ENCODE results near the gene CDKAL1. TPM values are rescaled to one million over a fixed set of nuclear protein-coding genes. Genes with fewer than 3 reads are reported as not detected.

Gene CDKAL1
- total RNA-seq, 1 donor from 2014 or later = 34.3 TPM

DNA sequence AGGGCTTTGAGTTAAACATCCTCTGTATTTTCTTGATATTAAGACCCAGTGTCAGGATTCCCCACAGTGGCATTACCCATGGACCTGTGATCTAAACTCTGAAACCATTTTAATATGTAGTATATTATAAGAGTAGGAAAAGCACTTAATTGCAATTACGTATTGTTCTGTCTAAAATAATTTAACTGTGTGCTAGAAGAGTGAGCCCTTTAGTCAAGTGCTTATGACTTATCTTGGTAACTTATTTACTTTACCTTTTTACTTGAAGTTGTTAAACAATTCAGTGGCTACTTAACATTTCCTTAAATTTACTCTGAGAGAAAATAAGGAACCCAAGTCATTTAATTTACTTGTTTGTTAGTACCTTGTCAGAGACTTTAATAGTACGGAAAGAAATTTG is 173.6 kb downstream of the CDKAL1 start:
- DNase-seq (ENCODE audit: low spot score, unreplicated experiment) = no peak
- Mint-ChIP-seq H3K9me3 (ENCODE audit: low read depth) (peaks cover 1% of the 10 kb centered on the region), H3K36me3 (ENCODE audit: insufficient read depth) (no peaks in the 10 kb centered on the region), H3K27ac (no peak overlapping the region), H3K4me1 (ENCODE audit: low read depth) (peaks cover 41% of the 10 kb centered on the region), H3K27me3 (no peaks in the 10 kb centered on the region), H3K4me3 (ENCODE audit: low read depth) (no peak overlapping the region)
- TF ChIP-seq CTCF (IDR thresholded peaks at IDR 0.05; ENCODE audit: unreplicated experiment) = no peak

DNA sequence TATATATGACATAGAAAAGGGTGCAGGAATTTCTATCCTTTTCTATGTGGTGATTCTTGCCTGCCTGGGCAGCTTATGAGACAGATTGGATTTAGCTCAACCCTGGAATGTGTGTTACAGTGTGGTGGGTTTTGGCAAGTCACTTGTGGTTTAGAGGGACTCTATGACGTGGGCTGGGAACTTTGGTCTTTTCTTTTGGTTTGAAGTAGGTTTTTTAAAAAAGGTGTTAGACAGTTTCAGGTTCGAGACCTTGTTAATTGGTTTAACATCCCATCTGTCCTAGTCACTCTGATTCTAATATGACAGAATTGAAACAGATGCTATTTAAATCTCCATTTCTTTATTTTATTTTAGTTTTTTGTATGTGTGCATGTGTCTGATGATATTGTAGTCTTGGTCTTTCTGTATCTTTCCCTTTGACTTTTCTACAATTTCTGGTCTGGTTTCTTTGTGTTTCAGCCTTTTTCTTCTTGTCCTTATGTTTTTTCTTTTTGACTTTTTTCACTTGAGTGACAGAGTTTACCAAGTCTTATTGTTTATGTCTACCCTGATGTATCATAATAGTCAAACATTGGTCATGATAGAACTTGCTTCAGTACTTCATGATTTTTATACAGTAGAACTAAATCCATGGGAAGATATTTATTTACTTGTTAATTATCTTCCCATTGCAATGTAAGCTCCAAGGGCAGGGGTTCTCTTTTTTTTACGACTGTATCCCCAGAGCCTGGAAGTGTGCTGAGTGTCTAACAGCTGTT is 174.3 kb downstream of the CDKAL1 start:
- H3K36me3 Mint-ChIP-seq (ENCODE audit: insufficient read depth) = no peaks in the 10 kb centered on the region
- no peaks in the 10 kb centered on the region for H3K27me3 Mint-ChIP-seq
- TF ChIP-seq CTCF (IDR thresholded peaks at IDR 0.05; ENCODE audit: unreplicated experiment) = no peak
- H3K9me3 Mint-ChIP-seq (ENCODE audit: low read depth) = no peaks in the 10 kb centered on the region
- no peak for DNase-seq (ENCODE audit: low spot score, unreplicated experiment)
- peak overlapping the region; percentile 77 for H3K27ac Mint-ChIP-seq
- peaks cover 41% of the 10 kb centered on the region for H3K4me1 Mint-ChIP-seq (ENCODE audit: low read depth)
- no peak overlapping the region for H3K4me3 Mint-ChIP-seq (ENCODE audit: low read depth)

DNA sequence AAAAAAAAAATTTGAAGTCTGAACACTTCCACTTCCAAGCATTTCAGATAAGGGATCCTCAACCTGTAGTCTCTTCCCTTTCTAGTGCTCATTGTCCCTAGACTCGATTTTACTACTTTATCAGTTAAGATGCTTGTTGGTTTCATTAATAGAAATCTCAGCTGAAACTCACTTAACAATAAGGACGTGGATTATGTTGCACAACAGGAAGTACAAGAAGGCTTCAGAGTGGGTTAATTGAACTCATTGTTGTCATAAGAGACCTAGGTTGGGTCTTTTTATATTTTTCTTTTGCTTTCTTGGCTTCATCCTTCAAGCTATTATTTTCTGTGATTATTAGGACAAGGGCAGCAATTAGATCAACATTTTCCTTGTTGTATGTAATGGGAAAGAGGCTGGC is 175.2 kb downstream of the CDKAL1 start:
- no peaks in the 10 kb centered on the region for H3K27me3 Mint-ChIP-seq
- no peaks in the 10 kb centered on the region for H3K36me3 Mint-ChIP-seq (ENCODE audit: insufficient read depth)
- no peaks in the 10 kb centered on the region for H3K9me3 Mint-ChIP-seq (ENCODE audit: low read depth)
- TF ChIP-seq CTCF (IDR thresholded peaks at IDR 0.05; ENCODE audit: unreplicated experiment) = no peak
- peaks cover 35% of the 10 kb centered on the region for H3K4me1 Mint-ChIP-seq (ENCODE audit: low read depth)
- no peak overlapping the region for H3K27ac Mint-ChIP-seq
- no peak overlapping the region for H3K4me3 Mint-ChIP-seq (ENCODE audit: low read depth)
- DNase-seq (ENCODE audit: low spot score, unreplicated experiment) = no peak

GRCh38 chr6:20710341-20710740 is 176.1 kb downstream of the CDKAL1 start:
- no peak overlapping the region for H3K4me3 Mint-ChIP-seq (ENCODE audit: low read depth)
- no peak for DNase-seq (ENCODE audit: low spot score, unreplicated experiment)
- H3K4me1 Mint-ChIP-seq (ENCODE audit: low read depth) = peaks cover 30% of the 10 kb centered on the region
- TF ChIP-seq CTCF (IDR thresholded peaks at IDR 0.05; ENCODE audit: unreplicated experiment) = no peak
- no peak overlapping the region for H3K27ac Mint-ChIP-seq
- no peaks in the 10 kb centered on the region for H3K36me3 Mint-ChIP-seq (ENCODE audit: insufficient read depth)
- H3K27me3 Mint-ChIP-seq = no peaks in the 10 kb centered on the region
- H3K9me3 Mint-ChIP-seq (ENCODE audit: low read depth) = no peaks in the 10 kb centered on the region

DNA sequence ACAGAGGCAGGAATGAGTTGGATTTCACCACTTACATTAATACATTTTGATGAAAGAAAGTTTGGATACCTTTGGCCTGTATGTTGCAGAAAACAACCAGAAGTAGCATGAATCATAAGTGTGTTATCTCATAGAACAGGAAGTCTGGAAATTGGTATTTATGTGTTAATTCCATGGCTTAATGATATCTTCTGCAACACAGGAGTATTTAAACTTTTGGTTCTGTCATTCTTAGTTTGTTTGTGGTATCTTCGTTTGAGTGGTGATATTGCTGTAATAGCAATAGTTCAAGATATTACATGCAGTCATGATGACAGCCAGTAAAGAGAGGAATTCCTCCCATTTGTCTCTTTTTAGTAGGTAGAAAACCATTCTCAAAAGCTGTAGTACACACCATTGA is 177.3 kb downstream of the CDKAL1 start:
- Mint-ChIP-seq H3K36me3 (ENCODE audit: insufficient read depth) (no peaks in the 10 kb centered on the region), H3K4me3 (ENCODE audit: low read depth) (no peak overlapping the region)
- DNase-seq (ENCODE audit: low spot score, unreplicated experiment) = no peak

More for the DNA sequence above, 177.3 kb downstream of the CDKAL1 start:
- Mint-ChIP-seq H3K9me3 (ENCODE audit: low read depth) (no peaks in the 10 kb centered on the region), H3K27ac (no peak overlapping the region), H3K27me3 (no peaks in the 10 kb centered on the region), H3K4me1 (ENCODE audit: low read depth) (peaks cover 22% of the 10 kb centered on the region)
- TF ChIP-seq CTCF (IDR thresholded peaks at IDR 0.05; ENCODE audit: unreplicated experiment) = no peak

All from progenitor cell of endocrine pancreas (in vitro differentiated cells).